ENCODE results near the gene CDC37L1.

DNA sequence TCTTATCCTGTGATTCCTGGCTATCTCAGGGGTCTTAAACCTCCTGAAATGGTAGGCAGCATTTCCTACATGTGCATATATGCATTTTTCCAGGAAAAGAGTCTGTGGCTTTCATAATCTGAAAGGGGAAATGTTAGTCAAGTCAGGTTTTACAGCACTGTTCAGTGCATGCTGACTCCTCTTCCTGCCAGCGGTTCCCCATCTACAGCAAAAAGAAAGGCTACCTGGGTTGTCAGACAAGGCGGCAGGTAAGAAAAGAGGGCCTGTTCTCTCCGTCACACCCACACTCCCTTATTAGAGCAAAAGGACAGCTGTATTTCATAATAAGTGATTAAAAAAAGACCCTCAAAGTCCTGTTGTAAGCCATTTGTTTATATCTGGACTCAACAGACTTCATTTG, 8.8 kb upstream of the CDC37L1 start:
- TF ChIP-seq, protein P1, sequence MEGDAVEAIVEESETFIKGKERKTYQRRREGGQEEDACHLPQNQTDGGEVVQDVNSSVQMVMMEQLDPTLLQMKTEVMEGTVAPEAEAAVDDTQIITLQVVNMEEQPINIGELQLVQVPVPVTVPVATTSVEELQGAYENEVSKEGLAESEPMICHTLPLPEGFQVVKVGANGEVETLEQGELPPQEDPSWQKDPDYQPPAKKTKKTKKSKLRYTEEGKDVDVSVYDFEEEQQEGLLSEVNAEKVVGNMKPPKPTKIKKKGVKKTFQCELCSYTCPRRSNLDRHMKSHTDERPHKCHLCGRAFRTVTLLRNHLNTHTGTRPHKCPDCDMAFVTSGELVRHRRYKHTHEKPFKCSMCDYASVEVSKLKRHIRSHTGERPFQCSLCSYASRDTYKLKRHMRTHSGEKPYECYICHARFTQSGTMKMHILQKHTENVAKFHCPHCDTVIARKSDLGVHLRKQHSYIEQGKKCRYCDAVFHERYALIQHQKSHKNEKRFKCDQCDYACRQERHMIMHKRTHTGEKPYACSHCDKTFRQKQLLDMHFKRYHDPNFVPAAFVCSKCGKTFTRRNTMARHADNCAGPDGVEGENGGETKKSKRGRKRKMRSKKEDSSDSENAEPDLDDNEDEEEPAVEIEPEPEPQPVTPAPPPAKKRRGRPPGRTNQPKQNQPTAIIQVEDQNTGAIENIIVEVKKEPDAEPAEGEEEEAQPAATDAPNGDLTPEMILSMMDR (IDR thresholded peaks at IDR 0.05; ENCODE audit: low read length) = no peak
- no peak for TF ChIP-seq EZH2 (IDR thresholded peaks at IDR 0.05; ENCODE audit: borderline replicate concordance, low read length)
